Endothelial cell of umbilical vein (primary cell): ENCODE data around the gene FIBCD1. TPM values are rescaled to one million over a fixed set of nuclear protein-coding genes. Genes with fewer than 3 reads are reported as not detected.

Experiments used
- BruUV-seq: library from RNA; stranded (reverse); fragments of 400-500 nt; replicated peaks from 2 replicates; lab custom pipeline; 2021; lab: Mats Ljungman, UMichigan
- CTCF ChIA-PET: fragments of 300-600, 350-600 bp; sonication (Branson Sonifier 250); formaldehyde crosslinking; loops from one replicate; lab custom pipeline; 2021; ENCODE audit warnings: antibody characterized with exemption, inconsistent platforms; lab: Charles Lee
- POLR2A ChIA-PET: fragments of 300-600, 350-600 bp; sonication (Branson Sonifier 250); formaldehyde crosslinking; loops from one replicate; lab custom pipeline; 2021; ENCODE audit warnings: antibody characterized with exemption, inconsistent platforms; lab: Charles Lee
- DNase-seq: peaks from one replicate; pipeline ENCODE4 v3.0.0-alpha.2; 2011; ENCODE audit warnings: low read depth, low spot score
- FAIRE-seq: peaks from 2 replicates; lab custom pipeline; 2011; peaks lifted over from hg19 to GRCh38; lab: Jason Lieb, UNC
- H2AFZ ChIP-seq: 2 replicates; pipeline ENCODE4 v1.6.0; 2012; ENCODE audit warnings: low read depth, low read length, control low read depth, inconsistent platforms
- H3K27ac ChIP-seq: 2 replicates; pipeline ENCODE4 v1.5.1; 2011; ENCODE audit warnings: low read depth, mild to moderate bottlenecking, control low read depth, low read length, moderate library complexity; ENCODE audit not compliant: insufficient read depth
- H3K27me3 ChIP-seq, 2 experiments: 2 replicates each; pipeline versions ENCODE4 v1.6.0 to v1.6.1; 2011; ENCODE audit warnings: low read length in 2 of 2, mixed read lengths in 1 of 2; ENCODE audit not compliant: control insufficient read depth in 2 of 2, insufficient read depth in 2 of 2
- H3K36me3 ChIP-seq, 2 experiments: 2 replicates in 1 of 2; 3 replicates in 1 of 2; pipeline ENCODE4 v1.5.1; 2011; ENCODE audit warnings: low read length in 2 of 2, mild to moderate bottlenecking in 1 of 2, moderate library complexity in 1 of 2; ENCODE audit not compliant: control insufficient read depth in 2 of 2, insufficient read depth in 2 of 2; ENCODE audit errors: extremely low read depth in 1 of 2
- H3K4me1 ChIP-seq: 3 replicates; pipeline ENCODE4 v1.5.1; 2011; ENCODE audit warnings: mild to moderate bottlenecking, low read length; ENCODE audit not compliant: control insufficient read depth, insufficient read depth; ENCODE audit errors: extremely low read depth
- H3K4me2 ChIP-seq: 2 replicates; pipeline ENCODE4 v1.6.1; 2011; ENCODE audit warnings: low read length, control low read depth, mixed read lengths; ENCODE audit not compliant: insufficient read depth
- H3K4me3 ChIP-seq, 3 experiments: fragments of 200-600 bp in 1 of 3; sonication (generic), shearing (Covaris generic) in 1 of 3; replicated peaks in 1 of 3; 2 replicates each; pipeline ENCODE4 v1.5.1; 2011 to 2016; ENCODE audit warnings: control low read depth in 3 of 3, low read length in 3 of 3, mild to moderate bottlenecking in 2 of 3, inconsistent platforms in 1 of 3, low read depth in 1 of 3, moderate library complexity in 1 of 3; ENCODE audit not compliant: insufficient read depth in 1 of 3
- H3K79me2 ChIP-seq: 2 replicates; pipeline ENCODE4 v1.6.0; 2012; ENCODE audit warnings: low read length, inconsistent platforms; ENCODE audit not compliant: control insufficient read depth, insufficient read depth
- H3K9ac ChIP-seq: replicated peaks from 2 replicates; pipeline ENCODE3; 2011; ENCODE audit warnings: low read length, control low read depth; ENCODE audit not compliant: insufficient read depth; ENCODE audit errors: extremely low read depth
- H3K9me1 ChIP-seq: replicated peaks from 3 replicates; pipeline ENCODE4 v1.6.0; 2011; ENCODE audit warnings: mild to moderate bottlenecking, low read length; ENCODE audit not compliant: control insufficient read depth, insufficient read depth; ENCODE audit errors: extremely low read depth
- H3K9me3 ChIP-seq: replicated peaks from 2 replicates; pipeline ENCODE4 v1.5.1; 2012; ENCODE audit warnings: low read length, inconsistent platforms; ENCODE audit not compliant: control insufficient read depth, insufficient read depth
- H4K20me1 ChIP-seq: replicated peaks from 2 replicates; pipeline ENCODE3; 2011; ENCODE audit warnings: mild to moderate bottlenecking, low read length; ENCODE audit not compliant: control insufficient read depth, insufficient read depth; ENCODE audit errors: extremely low read depth
- EZH2 ChIP-seq: IDR thresholded peaks from 2 replicates; pipeline ENCODE4 v1.6.1; 2012; ENCODE audit warnings: borderline replicate concordance, low read depth, mild to moderate bottlenecking, moderate library complexity, low read length, inconsistent platforms; ENCODE audit not compliant: severe bottlenecking
- FOS ChIP-seq: IDR thresholded peaks from 2 replicates; pipeline ENCODE4 v1.6.1; 2011; ENCODE audit warnings: mild to moderate bottlenecking, low read length, moderate library complexity, borderline replicate concordance; ENCODE audit not compliant: insufficient read depth
- GATA2 ChIP-seq: IDR thresholded peaks from 2 replicates; pipeline ENCODE4 v1.7.0; 2011; ENCODE audit warnings: low read depth, mild to moderate bottlenecking, moderate library complexity, mixed read lengths, low read length; ENCODE audit not compliant: insufficient read length, insufficient read depth
- JUN ChIP-seq: IDR thresholded peaks from 2 replicates; pipeline ENCODE4 v1.6.1; 2011; ENCODE audit warnings: borderline replicate concordance, low read depth; ENCODE audit not compliant: insufficient read length, insufficient read depth
- MYC ChIP-seq: IDR thresholded peaks from one replicate; pipeline ENCODE4 v1.6.1; 2011; ENCODE audit warnings: mild to moderate bottlenecking, low read depth, low read length
- POLR2A ChIP-seq: IDR thresholded peaks from 2 replicates; pipeline ENCODE4 v1.6.1; 2012; ENCODE audit warnings: low read depth, mild to moderate bottlenecking, control low read depth, low read length
- POLR2AphosphoS5 ChIP-seq: IDR thresholded peaks from 2 replicates; pipeline ENCODE4 v1.6.1; 2012; ENCODE audit warnings: low read depth, mild to moderate bottlenecking, control low read depth, low read length, moderate library complexity; ENCODE audit not compliant: insufficient read depth
- dilution Hi-C: fragments of 300-500 bp; cut with MboI; formaldehyde crosslinking; loops from one replicate; pipeline ENCODE4 v1.15.0; 2019; ENCODE audit warnings: low sequenced_read_pairs; ENCODE audit not compliant: extremely low pct_ligation_motif_present
- intact Hi-C: fragments of 100-400 bp; cut with micrococcal nuclease; formaldehyde crosslinking; loops from one replicate; pipeline ENCODE4 v1.10.0; 2022
- polyA plus RNA-seq, 4 experiments: library from polyadenylated mRNA; depleted of rRNA in 3 of 4; stranded (reverse) in 3 of 4; unstranded in 1 of 4; fragments of >200 nt; gene quantifications; 2 replicates each; pipeline versions ENCODE4 v1.2.1 to v1.2.3, GENCODE V29; 2011 to 2012; ENCODE audit warnings: missing spikeins in 1 of 4
- total RNA-seq: library from RNA; stranded (reverse); gene quantifications from 2 replicates; pipeline ENCODE4 v1.2.3, GENCODE V29; 2021
- TF ChIP-seq, protein P1 (sequence below): IDR thresholded peaks from 2 replicates; pipeline ENCODE4 v1.6.1; 2011; ENCODE audit not compliant: insufficient read depth, insufficient read length
- TF ChIP-seq, protein P2 (sequence below), 2 donors: IDR thresholded peaks; 1 replicate in 1 of 2; 2 replicates in 1 of 2; pipeline ENCODE4 v1.5.1; 2011; ENCODE audit warnings: low read length in 2 of 2, mild to moderate bottlenecking in 2 of 2, moderate library complexity in 2 of 2, control low read depth in 1 of 2, inconsistent platforms in 1 of 2, low read depth in 1 of 2; ENCODE audit not compliant: insufficient read depth in 1 of 2; ENCODE audit errors: extremely low read depth in 1 of 2

FIBCD1 gene
- total and polyA plus RNA-seq, 2 donors (not counting 3 experiments of a cell fraction or from before 2014, with no cell fraction given), result 0.14 TPM; not detected in 1

DNA sequence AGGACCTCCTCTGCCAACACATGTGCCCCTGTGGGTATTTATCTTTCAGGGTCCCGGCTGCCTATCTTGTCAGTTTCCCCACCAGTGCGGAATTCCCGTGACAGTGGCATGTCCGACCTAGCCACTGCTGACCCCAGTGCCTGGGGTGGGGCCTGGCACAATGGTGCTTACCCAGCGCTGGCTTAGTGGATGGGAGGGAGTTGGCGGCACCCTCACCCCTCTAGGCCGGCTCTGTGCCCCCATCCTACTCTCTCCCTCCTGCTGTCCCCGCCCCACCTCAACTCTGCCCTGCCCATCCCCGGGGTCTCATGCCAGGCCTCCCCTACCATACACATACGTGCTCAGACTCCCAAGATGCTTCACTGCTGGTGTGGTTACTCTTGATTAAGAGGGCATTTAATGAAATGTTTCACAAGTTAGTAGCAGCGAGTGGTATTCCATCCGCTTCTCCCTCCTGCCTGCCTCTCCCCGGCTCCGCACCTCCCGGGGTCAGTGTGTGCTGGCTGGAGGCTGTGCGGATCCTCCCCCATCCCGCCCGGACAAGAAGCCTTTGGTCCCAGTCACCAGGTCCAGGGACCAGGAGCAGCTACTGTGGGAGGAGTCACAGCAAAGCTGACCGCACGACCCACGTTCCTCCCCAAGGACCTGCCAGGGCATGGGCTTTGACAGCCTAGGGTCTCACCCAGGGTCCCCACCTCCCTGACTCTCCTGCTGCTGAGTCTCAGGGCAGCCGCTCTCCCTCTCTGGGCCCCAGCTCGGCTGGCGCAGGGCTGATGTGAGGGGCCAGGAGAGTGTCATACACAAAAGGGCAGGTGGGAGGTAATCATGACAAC lies 32.9 kb downstream of the FIBCD1 start:
- dilution Hi-C loops, result no loop called here
- no TSS peak for BruUV-seq
- intact Hi-C loops, result no loop called here
- CTCF ChIA-PET, result no interaction called here
- Histone ChIP-seq H3K79me2 (no peaks in the 10 kb centered on the region), H3K9me1 (no peaks in the 10 kb centered on the region), H3K9ac (no peak overlapping the region), H4K20me1 (no peaks in the 10 kb centered on the region), H3K4me1 (no peaks in the 10 kb centered on the region), H3K27me3 (peaks cover 0 to 2% of the 10 kb centered on the region in 2 experiments), H3K9me3 (no peaks in the 10 kb centered on the region), H2AFZ (no peak overlapping the region), H3K27ac (no peak overlapping the region), H3K4me3 (no peak overlapping the region), H3K4me2 (no peak overlapping the region), H3K36me3 (no peaks in the 10 kb centered on the region)
- TF ChIP-seq, protein P1, sequence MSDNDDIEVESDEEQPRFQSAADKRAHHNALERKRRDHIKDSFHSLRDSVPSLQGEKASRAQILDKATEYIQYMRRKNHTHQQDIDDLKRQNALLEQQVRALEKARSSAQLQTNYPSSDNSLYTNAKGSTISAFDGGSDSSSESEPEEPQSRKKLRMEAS, result no peak
- TF ChIP-seq POLR2A, result no peak
- TF ChIP-seq MYC, result no peak
- TF ChIP-seq, protein P2, sequence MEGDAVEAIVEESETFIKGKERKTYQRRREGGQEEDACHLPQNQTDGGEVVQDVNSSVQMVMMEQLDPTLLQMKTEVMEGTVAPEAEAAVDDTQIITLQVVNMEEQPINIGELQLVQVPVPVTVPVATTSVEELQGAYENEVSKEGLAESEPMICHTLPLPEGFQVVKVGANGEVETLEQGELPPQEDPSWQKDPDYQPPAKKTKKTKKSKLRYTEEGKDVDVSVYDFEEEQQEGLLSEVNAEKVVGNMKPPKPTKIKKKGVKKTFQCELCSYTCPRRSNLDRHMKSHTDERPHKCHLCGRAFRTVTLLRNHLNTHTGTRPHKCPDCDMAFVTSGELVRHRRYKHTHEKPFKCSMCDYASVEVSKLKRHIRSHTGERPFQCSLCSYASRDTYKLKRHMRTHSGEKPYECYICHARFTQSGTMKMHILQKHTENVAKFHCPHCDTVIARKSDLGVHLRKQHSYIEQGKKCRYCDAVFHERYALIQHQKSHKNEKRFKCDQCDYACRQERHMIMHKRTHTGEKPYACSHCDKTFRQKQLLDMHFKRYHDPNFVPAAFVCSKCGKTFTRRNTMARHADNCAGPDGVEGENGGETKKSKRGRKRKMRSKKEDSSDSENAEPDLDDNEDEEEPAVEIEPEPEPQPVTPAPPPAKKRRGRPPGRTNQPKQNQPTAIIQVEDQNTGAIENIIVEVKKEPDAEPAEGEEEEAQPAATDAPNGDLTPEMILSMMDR (IDR thresholded peaks at IDR 0.05; ENCODE audit: extremely low read depth in 1 of 2, insufficient read depth in 1 of 2, low read depth in 1 of 2, low read length in 2 of 2), result no peak
- no peak for TF ChIP-seq FOS
- TF ChIP-seq JUN, result no peak
- no peak for TF ChIP-seq POLR2AphosphoS5
- TF ChIP-seq EZH2, result no peak
- no peak for TF ChIP-seq GATA2
- DNase-seq, result no peak
- no peak for FAIRE-seq
- POLR2A ChIA-PET, result no interaction called here
